H9 (cell line): Measurements from ENCODE around the gene MSANTD1. TPM values are rescaled to one million over a fixed set of nuclear protein-coding genes. Genes with fewer than 3 reads are reported as not detected.
A peak's percentile ranks its signal among the peaks of the same experiment; 100 is the strongest.

Experiments
- DNase-seq: peaks from one replicate; pipeline ENCODE4 v3.0.0-alpha.2; 2017
- H2AFZ ChIP-seq: one replicate; pipeline ENCODE4 v1.6.1; 2013; ENCODE audit warnings: mild to moderate bottlenecking, low read length, control low read depth, moderate library complexity
- H2AK5ac ChIP-seq: 2 replicates; pipeline ENCODE4 v1.6.1; 2013; ENCODE audit warnings: low read length, control low read depth, mixed read lengths; ENCODE audit not compliant: insufficient read length
- H2BK120ac ChIP-seq: one replicate; pipeline ENCODE4 v1.6.1; 2013; ENCODE audit warnings: low read depth, mild to moderate bottlenecking, low read length, control low read depth, inconsistent platforms; ENCODE audit not compliant: poor library complexity, severe bottlenecking
- H2BK12ac ChIP-seq: 2 replicates; pipeline ENCODE4 v1.6.1; 2013; ENCODE audit warnings: low read length, control low read depth, mixed read lengths, low read depth; ENCODE audit not compliant: insufficient read length
- H2BK15ac ChIP-seq: 2 replicates; pipeline ENCODE4 v1.6.1; 2013; ENCODE audit warnings: low read depth, low read length, control low read depth
- H2BK20ac ChIP-seq: one replicate; pipeline ENCODE4 v1.6.1; 2013; ENCODE audit warnings: low read depth, mild to moderate bottlenecking, low read length, control low read depth, inconsistent platforms; ENCODE audit not compliant: poor library complexity, severe bottlenecking
- H2BK5ac ChIP-seq: 2 replicates; pipeline ENCODE4 v1.6.1; 2013; ENCODE audit warnings: low read length, control low read depth, mixed read lengths; ENCODE audit not compliant: insufficient read length
- H3K14ac ChIP-seq: 2 replicates; pipeline ENCODE4 v1.6.1; 2013; ENCODE audit warnings: low read length, control low read depth; ENCODE audit not compliant: insufficient read depth
- H3K18ac ChIP-seq: 2 replicates; pipeline ENCODE4 v1.6.1; 2013; ENCODE audit warnings: low read depth, mild to moderate bottlenecking, mixed read lengths, low read length, control low read depth; ENCODE audit not compliant: insufficient read length
- H3K23ac ChIP-seq: 2 replicates; pipeline ENCODE4 v1.6.1; 2013; ENCODE audit warnings: low read length, control low read depth, mixed read lengths, low read depth; ENCODE audit not compliant: insufficient read length
- H3K23me2 ChIP-seq: 2 replicates; pipeline ENCODE4 v1.6.1; 2013; ENCODE audit warnings: low read depth, mild to moderate bottlenecking, mixed read lengths, low read length, control low read depth; ENCODE audit not compliant: insufficient read length, poor library complexity, severe bottlenecking
- H3K27ac ChIP-seq: 2 replicates; pipeline ENCODE4 v1.5.1; 2013; ENCODE audit warnings: low read length, control low read depth, mixed read lengths, low read depth; ENCODE audit not compliant: insufficient read length
- H3K27me3 ChIP-seq: 2 replicates; pipeline ENCODE4 v1.6.1; 2013; ENCODE audit warnings: low read length, control low read depth, inconsistent platforms; ENCODE audit not compliant: insufficient read depth
- H3K4ac ChIP-seq: 2 replicates; pipeline ENCODE4 v1.6.1; 2013; ENCODE audit warnings: low read depth, mild to moderate bottlenecking, control low read depth, inconsistent platforms, low read length, moderate library complexity
- H3K4me1 ChIP-seq: 2 replicates; pipeline ENCODE4 v1.6.1; 2013; ENCODE audit warnings: low read length, control low read depth, inconsistent platforms; ENCODE audit not compliant: insufficient read depth
- H3K4me2 ChIP-seq: 2 replicates; pipeline ENCODE4 v1.6.1; 2013; ENCODE audit warnings: low read length, control low read depth, mixed read lengths; ENCODE audit not compliant: insufficient read length, insufficient read depth
- H3K56ac ChIP-seq: 2 replicates; pipeline ENCODE4 v1.6.1; 2013; ENCODE audit warnings: low read depth, mild to moderate bottlenecking, mixed read lengths, low read length, control low read depth; ENCODE audit not compliant: insufficient read length
- H3K79me1 ChIP-seq: 2 replicates; pipeline ENCODE4 v1.6.1; 2013; ENCODE audit warnings: low read depth, mild to moderate bottlenecking, moderate library complexity, low read length, control low read depth, inconsistent platforms; ENCODE audit not compliant: insufficient read depth, poor library complexity, severe bottlenecking
- H3K79me2 ChIP-seq: 2 replicates; pipeline ENCODE4 v1.6.1; 2013; ENCODE audit warnings: low read length, control low read depth, inconsistent platforms; ENCODE audit not compliant: insufficient read depth
- H3K9ac ChIP-seq: 2 replicates; pipeline ENCODE4 v1.6.1; 2013; ENCODE audit warnings: low read length, control low read depth, mixed read lengths; ENCODE audit not compliant: insufficient read length; ENCODE audit errors: extremely low read depth
- H3K9me3 ChIP-seq: one replicate; pipeline ENCODE4 v1.6.1; 2013; ENCODE audit warnings: low read depth, low read length, inconsistent platforms; ENCODE audit not compliant: control insufficient read depth
- H3T11ph ChIP-seq: one replicate; pipeline ENCODE4 v1.6.1; 2013; ENCODE audit warnings: mild to moderate bottlenecking, low read length, control low read depth, inconsistent platforms
- H4K20me1 ChIP-seq: one replicate; pipeline ENCODE4 v1.6.1; 2013; ENCODE audit not compliant: control insufficient read depth, insufficient read length, insufficient read depth
- H4K5ac ChIP-seq: 2 replicates; pipeline ENCODE4 v1.6.1; 2013; ENCODE audit warnings: low read depth, mild to moderate bottlenecking, mixed read lengths, low read length, control low read depth; ENCODE audit not compliant: insufficient read length
- H4K8ac ChIP-seq: replicated peaks from 2 replicates; pipeline ENCODE4 v1.6.1; 2013; ENCODE audit warnings: low read length, control low read depth, mixed read lengths, low read depth; ENCODE audit not compliant: insufficient read length
- H4K91ac ChIP-seq: 2 replicates; pipeline ENCODE4 v1.6.1; 2013; ENCODE audit warnings: low read depth, mild to moderate bottlenecking, moderate library complexity, mixed read lengths, low read length, control low read depth; ENCODE audit not compliant: insufficient read length
- H3K27ac Mint-ChIP-seq, 3 experiments: 2 replicates in 2 of 3; 3 replicates in 1 of 3; pipeline ENCODE4 v1.8.0; 2020 to 2021; ENCODE audit warnings: mixed read lengths in 3 of 3, mild to moderate bottlenecking in 1 of 3, moderate library complexity in 1 of 3
- H3K27me3 Mint-ChIP-seq: 2 replicates; pipeline ENCODE4 v1.8.0; 2021; ENCODE audit warnings: low read depth, mild to moderate bottlenecking, moderate library complexity, mixed read lengths
- H3K36me3 Mint-ChIP-seq, 3 experiments: 2 replicates in 2 of 3; 3 replicates in 1 of 3; pipeline ENCODE4 v1.8.0; 2020 to 2021; ENCODE audit warnings: low read depth in 3 of 3, mixed read lengths in 3 of 3; ENCODE audit not compliant: insufficient read depth in 1 of 3
- H3K4me1 Mint-ChIP-seq, 2 experiments: 2 replicates each; pipeline ENCODE4 v1.8.0; 2020; ENCODE audit warnings: mixed read lengths in 2 of 2
- H3K4me3 Mint-ChIP-seq, 2 experiments: 2 replicates in 1 of 2; 3 replicates in 1 of 2; pipeline ENCODE4 v1.8.0; 2020 to 2021; ENCODE audit warnings: mild to moderate bottlenecking in 2 of 2, mixed read lengths in 2 of 2, moderate library complexity in 1 of 2
- H3K9me3 Mint-ChIP-seq, 2 experiments: 2 replicates in 1 of 2; 3 replicates in 1 of 2; pipeline ENCODE4 v1.8.0; 2020; ENCODE audit warnings: mild to moderate bottlenecking in 2 of 2, mixed read lengths in 2 of 2, moderate library complexity in 1 of 2
- CTCF ChIP-seq: fragments of 200-600 bp; sonication (generic); conservative IDR thresholded peaks from 3 replicates; pipeline ENCODE4 v1.8.0; 2021; ENCODE audit warnings: antibody characterized with exemption, mild to moderate bottlenecking
- WGBS: extraction: QIAGEN DNeasy Blood & Tissue Kit; methylation state at CpG from one replicate; pipeline ENCODE4 v1.1.7; 2013; ENCODE audit warnings: missing lambda C conversion rate, low lambda C conversion rate, mixed read lengths; ENCODE audit not compliant: insufficient read length; ENCODE audit errors: extremely low coverage; 5-methylcytosine and 5-hydroxymethylcytosine counted together
- total RNA-seq: library from RNA; stranded (reverse); gene quantifications from 2 replicates; pipeline ENCODE4 v1.2.1, GENCODE V29; 2021

Gene MSANTD1
- total RNA-seq, 1 experiment from 2014 or later = 0.83 TPM

GRCh38 chr4:3213661-3214250, 35.2 kb upstream of the MSANTD1 start:
- H3K27ac Mint-ChIP-seq = 0 out of 7 replicates have a peak overlapping the region, but pooled peaks of 1 of the 3 experiments have one; percentile 39

More at GRCh38 chr4:3213661-3214250, 35.2 kb upstream of the MSANTD1 start:
- no peak overlapping the region for H3K4me2 ChIP-seq
- H4K8ac ChIP-seq = no peak overlapping the region
- H3K79me1 ChIP-seq = no peaks in the 10 kb centered on the region
- H3K4me1 Mint-ChIP-seq = no peaks in the 10 kb centered on the region
- H3K9ac ChIP-seq = no peak overlapping the region
- no peak overlapping the region for H2BK15ac ChIP-seq
- no peak overlapping the region for H3K4me3 Mint-ChIP-seq
- H3K56ac ChIP-seq = no peak overlapping the region
- H3K23me2 ChIP-seq = no peaks in the 10 kb centered on the region
- H4K20me1 ChIP-seq = no peaks in the 10 kb centered on the region
- no peak overlapping the region for H2BK5ac ChIP-seq
- no peak overlapping the region for H2BK120ac ChIP-seq
- no peak overlapping the region for H2AFZ ChIP-seq
- no peak overlapping the region for H4K91ac ChIP-seq
- no peaks in the 10 kb centered on the region for H3K9me3 ChIP-seq
- no peak overlapping the region for H3K4ac ChIP-seq
- H3K4me1 ChIP-seq = no peaks in the 10 kb centered on the region
- no peak overlapping the region for H3K27ac ChIP-seq
- H2AK5ac ChIP-seq = no peak overlapping the region
- no peak overlapping the region for H3K23ac ChIP-seq
- no peak overlapping the region for H2BK20ac ChIP-seq
- H3T11ph ChIP-seq = no peak overlapping the region
- no peak for DNase-seq
- no peak overlapping the region for H3K14ac ChIP-seq
- WGBS = no CpG with 5 or more reads among the region's 15 CpGs
- H3K36me3 Mint-ChIP-seq = peaks cover 33 to 86% (median 84%) of the 10 kb centered on the region in 3 experiments; a peak in 6 of 7 replicates
- H3K27me3 ChIP-seq = no peaks in the 10 kb centered on the region
- no peaks in the 10 kb centered on the region for H3K9me3 Mint-ChIP-seq
- no peak for TF ChIP-seq CTCF
- H3K27me3 Mint-ChIP-seq = no peaks in the 10 kb centered on the region
- H2BK12ac ChIP-seq = no peak overlapping the region
- H3K18ac ChIP-seq = no peak overlapping the region
- H3K79me2 ChIP-seq = no peaks in the 10 kb centered on the region
- no peak overlapping the region for H4K5ac ChIP-seq
